SKM-1 treated with dmso at 0.1 percent for 144 hours (cell line): Measurements from ENCODE around the gene LARGE1.

Experiments used
- DNase-seq: peaks from one replicate; lab custom pipeline; 2025; ENCODE audit not compliant: unreplicated experiment; lab: John Stamatoyannopoulos, UW

LARGE1 gene

GRCh38 chr22:33331017-33331416 lies 589.3 kb downstream of the LARGE1 start:
- no peak for DNase-seq

- DNase-seq = no peak
These were observed 589.7 kb downstream of the LARGE1 start for GRCh38 chr22:33330534-33330933.

GRCh38 chr22:33329398-33329797 lies 590.9 kb downstream of the LARGE1 start:
- DNase-seq = no peak

DNA sequence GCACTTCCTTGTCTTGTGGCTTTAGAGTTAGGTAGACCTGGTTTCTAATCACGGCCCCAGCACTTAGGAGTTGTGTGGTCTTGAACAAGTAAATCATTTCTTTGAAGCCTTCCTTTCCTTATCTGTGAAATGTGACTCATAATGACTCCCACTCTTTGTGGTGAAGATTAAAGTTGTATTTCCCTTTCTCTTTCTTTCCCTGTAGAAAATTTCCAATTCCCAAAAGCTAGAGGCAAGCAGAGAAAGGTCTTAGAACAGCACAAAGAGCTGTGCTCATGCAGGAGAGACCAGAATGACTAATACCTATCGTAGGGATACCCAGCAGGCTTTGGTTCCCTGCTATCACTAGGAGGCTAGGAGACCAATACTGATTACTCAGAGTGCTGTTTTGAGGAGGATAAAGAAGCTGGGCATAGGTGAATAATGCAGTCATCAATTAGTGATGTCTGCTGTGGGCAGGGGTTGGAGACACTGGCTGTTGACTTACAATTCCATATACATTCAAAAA lies 591.4 kb downstream of the LARGE1 start:
- no peak for DNase-seq

DNA sequence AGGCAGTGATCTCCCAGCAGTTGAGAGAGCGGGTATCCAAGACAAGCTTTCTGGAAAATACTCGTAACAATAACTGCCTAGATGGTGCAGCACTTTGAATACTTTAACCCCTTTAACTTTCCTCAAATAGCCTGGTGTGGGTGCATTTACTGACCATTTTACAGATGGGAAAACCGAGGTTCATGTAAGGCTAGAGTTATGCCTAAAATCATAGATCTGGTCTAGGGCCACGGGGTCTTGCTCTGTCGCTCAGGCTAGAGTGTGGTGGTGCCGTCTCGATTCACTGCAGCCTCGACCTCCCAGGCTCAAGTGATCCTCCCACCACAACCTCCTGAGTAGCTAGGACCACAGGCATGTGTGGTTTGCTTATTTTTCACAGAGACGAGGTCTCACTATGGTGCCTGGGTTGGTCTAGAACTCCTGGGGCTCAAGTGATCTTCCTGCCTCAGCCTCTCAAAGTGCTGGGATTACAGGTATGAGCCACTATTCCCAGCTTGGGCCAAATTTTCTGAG lies 592.9 kb downstream of the LARGE1 start:
- DNase-seq = no peak

- no peak for DNase-seq
These were observed 593.6 kb downstream of the LARGE1 start for GRCh38 chr22:33326540-33327295.

DNA sequence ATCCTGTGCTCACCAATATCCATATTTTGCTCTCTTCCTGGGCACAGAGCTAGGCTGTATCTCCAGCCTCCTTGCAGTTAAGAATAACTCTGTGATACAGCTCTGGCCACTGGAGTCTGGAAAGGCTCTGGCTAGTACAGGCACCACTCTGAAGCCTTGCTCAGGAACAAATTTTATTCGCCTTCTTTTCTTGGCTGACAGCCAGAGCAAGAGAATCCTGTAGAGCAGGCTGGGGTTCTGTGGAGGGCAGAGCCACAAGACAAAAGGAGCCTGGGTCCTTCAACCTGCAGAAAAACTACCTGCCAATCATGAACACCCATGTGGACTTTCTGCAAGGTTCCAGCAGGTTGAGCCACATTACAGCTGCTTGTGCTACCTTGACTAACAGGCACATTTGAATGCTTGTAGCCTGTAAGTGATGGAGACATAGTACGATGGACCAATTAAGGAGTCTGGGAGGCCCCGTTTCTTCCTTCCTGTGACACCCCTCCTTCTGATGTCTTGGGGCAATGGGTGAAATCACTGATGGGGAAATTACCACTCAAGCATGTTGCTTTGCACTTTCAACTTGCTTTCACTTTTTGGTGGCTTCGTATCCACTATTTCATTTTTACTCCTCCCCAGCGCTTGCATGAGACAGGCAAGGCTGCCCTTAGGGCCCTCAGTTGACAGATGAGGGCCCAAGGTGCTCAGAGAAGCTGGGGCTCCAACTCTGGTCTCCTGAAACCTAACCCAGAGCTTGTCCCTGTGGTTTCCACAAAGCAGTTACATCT lies 594.9 kb downstream of the LARGE1 start:
- no peak for DNase-seq

DNA sequence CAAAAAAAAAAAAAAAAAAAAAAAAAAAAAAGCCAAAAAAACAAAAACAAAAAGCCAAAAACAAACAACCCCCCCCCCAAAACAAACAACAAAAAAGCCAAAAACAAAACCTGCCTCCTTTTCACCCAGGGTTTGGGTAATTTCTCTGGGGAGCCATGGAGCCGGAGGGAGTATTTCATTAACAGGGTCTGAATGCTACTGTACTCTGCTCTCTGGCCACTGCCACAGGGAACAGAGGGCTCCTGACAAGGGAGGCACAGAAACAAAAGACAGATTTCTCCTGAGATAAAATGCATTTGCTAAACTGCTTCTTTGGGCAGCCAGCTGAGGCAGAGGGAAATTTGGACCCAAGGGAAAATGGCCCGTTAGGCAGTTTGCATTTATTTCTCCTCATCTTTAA lies 596.0 kb downstream of the LARGE1 start:
- DNase-seq = no peak

DNA sequence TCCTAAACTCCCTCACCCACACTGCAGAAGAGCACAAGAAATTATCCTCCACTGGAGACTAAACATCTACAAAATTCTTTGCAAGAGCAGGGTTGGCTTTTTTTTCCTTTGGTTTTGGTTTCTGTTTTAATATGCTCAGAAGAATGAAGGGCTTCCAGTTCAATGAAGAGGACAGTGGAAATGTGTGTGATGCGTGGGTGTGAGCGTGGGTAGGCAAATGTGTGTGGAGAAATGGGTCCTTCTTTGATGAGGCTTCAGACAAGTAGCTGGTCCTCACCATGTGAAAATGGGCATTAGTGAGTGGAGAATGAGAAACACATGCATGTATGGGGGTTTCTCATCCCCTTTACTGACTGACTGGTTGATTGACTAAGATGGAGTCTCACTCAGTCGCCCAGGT lies 598.8 kb downstream of the LARGE1 start:
- no peak for DNase-seq

GRCh38 chr22:33315954-33316353 lies 604.3 kb downstream of the LARGE1 start:
- no peak for DNase-seq

- no peak for DNase-seq
These were observed 605.2 kb downstream of the LARGE1 start for GRCh38 chr22:33315117-33315516.

- DNase-seq = no peak
These were observed 606.0 kb downstream of the LARGE1 start for GRCh38 chr22:33314316-33314715.

GRCh38 chr22:33303099-33303498 lies 617.2 kb downstream of the LARGE1 start:
- no peak for DNase-seq

DNA sequence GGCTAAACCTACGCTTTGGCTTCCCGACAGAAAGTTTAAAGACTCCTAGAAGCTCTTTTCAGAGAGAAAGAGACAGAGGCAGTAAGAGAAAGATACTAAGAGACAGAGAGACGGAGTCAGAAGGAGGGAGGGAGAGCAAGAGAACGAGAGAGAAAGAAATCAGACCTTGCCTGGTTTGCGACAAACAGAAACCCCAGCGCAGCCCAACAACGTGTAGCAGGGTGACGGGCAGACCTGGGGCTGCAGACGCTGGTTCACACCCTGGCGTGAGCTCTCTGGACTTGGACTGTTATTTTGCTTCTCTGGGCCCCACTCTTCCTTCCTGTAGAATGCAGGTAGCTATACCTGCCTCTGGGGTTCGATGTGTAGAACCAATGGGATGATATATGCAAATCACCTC lies 617.7 kb downstream of the LARGE1 start:
- no peak for DNase-seq

- DNase-seq = peak; percentile 46
These were observed 618.2 kb downstream of the LARGE1 start for GRCh38 chr22:33302049-33302545.

DNA sequence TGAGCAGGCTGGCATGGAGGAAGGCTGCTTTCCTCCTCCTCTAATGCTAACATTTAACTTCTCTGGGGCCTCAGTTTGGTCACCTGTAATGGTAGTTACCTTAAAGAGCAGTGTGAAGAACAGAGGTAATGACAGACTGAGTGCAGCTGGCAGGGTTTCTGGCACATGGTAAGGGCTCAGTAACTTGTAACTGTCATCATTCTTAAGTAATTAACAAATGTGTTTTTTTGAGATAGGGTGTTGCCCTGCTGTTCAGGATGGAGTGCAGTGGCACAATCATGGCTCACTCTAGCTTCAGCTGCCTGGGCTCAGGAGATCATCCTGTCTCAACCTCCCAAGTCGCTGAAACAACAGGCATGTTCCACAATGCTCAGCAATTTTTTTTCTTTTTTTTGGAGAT lies 620.1 kb downstream of the LARGE1 start:
- no peak for DNase-seq

- peak; percentile 41 for DNase-seq
These were observed 620.9 kb downstream of the LARGE1 start for GRCh38 chr22:33299245-33299956.

- no peak for DNase-seq
These were observed 623.3 kb downstream of the LARGE1 start for GRCh38 chr22:33296941-33297340.

DNA sequence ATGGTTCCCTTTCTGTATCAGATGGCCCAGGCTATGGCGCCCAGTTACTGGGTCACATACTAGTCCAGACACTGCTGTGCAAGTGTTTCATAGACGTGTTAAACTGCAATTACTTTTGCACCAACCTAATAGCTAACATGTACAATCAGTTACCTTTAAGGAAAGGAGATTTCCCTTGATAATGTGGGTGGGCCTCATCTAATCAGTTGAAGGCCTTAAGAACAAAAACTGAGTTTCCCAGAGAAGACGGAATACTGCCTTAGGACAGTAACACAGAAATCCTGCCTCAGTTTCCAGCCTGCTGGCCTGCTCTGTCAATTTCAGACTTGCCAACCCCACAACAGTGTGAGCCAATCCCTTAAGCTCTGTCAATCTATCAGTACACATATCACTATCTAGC lies 632.2 kb downstream of the LARGE1 start:
- no peak for DNase-seq

- no peak for DNase-seq
These were observed 645.2 kb downstream of the LARGE1 start for GRCh38 chr22:33275073-33275443.
